ENCODE results near the gene PPP1R3G.

DNA sequence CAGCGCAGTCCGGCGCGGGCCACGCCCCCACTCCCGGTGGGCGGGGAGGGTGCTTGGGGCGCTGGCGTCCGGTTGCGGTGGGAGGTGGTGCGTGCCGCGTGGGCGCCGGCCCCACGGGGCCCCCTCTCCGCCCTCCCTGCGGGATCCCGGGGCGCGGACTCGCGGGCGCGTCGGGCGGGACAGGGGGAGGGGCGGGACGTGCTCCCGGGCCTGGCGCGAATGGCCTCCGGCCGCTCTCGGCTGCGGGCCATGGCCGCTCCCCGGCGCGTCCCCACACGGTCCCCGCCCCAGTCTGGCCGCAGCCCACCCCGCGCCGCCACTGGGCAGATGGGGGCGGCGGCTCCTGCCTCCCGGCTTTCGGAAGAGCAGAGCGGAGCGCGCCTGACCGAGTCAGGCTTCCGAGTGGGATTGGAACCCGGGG, 771 bp upstream of the PPP1R3G start:
- TF ChIP-seq, protein P1, sequence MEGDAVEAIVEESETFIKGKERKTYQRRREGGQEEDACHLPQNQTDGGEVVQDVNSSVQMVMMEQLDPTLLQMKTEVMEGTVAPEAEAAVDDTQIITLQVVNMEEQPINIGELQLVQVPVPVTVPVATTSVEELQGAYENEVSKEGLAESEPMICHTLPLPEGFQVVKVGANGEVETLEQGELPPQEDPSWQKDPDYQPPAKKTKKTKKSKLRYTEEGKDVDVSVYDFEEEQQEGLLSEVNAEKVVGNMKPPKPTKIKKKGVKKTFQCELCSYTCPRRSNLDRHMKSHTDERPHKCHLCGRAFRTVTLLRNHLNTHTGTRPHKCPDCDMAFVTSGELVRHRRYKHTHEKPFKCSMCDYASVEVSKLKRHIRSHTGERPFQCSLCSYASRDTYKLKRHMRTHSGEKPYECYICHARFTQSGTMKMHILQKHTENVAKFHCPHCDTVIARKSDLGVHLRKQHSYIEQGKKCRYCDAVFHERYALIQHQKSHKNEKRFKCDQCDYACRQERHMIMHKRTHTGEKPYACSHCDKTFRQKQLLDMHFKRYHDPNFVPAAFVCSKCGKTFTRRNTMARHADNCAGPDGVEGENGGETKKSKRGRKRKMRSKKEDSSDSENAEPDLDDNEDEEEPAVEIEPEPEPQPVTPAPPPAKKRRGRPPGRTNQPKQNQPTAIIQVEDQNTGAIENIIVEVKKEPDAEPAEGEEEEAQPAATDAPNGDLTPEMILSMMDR (IDR thresholded peaks at IDR 0.05; ENCODE audit: low read length): no peak
- no peak for TF ChIP-seq EZH2 (IDR thresholded peaks at IDR 0.05; ENCODE audit: borderline replicate concordance, low read length)

Data from OCI-LY1 (cell line).